Measurements from ENCODE around the gene OPN1LW.
"Not testable (repeated sequence)": the region's sequence is repeated elsewhere in the genome, so short reads cannot be mapped to it uniquely, and the experiment has no call there.

OPN1LW gene

DNA sequence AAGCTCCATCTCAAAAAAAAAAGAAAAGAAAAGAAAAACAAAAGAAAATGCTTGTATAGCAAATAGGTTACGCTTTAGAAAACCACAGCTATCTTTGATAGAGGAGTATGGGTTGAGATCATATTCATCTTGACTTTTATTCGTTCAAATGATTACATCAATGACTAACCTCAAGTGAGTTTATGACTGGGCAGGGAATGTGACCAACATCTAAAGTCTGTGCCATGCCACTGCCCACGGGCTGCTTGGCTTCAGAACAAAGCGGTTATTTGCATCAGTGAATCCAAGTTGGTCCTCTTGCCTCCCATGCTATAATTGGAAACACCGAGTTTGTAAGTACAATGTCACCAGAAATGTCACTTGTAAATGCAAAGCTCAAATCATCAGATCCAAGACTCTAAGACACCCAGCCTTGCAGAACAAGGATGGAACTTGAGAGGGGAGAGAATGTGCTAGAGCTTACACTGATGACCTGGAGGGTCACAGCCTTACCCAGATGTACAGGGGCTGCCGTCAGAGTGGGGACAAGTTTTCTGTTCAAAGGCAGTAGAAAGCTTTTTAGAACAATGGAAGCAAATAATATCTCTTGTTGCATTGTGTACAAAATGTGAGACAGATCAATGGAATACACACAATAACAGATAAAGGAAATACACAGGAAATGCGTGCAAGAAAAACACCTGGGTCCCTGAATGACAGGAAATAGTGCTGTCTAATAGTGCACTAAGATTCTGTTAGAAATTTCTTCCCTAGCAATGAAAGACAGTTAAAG is 8.4 kb upstream of the OPN1LW start:
- DNase-seq (ENCODE audit: low spot score), result no peak

DNA sequence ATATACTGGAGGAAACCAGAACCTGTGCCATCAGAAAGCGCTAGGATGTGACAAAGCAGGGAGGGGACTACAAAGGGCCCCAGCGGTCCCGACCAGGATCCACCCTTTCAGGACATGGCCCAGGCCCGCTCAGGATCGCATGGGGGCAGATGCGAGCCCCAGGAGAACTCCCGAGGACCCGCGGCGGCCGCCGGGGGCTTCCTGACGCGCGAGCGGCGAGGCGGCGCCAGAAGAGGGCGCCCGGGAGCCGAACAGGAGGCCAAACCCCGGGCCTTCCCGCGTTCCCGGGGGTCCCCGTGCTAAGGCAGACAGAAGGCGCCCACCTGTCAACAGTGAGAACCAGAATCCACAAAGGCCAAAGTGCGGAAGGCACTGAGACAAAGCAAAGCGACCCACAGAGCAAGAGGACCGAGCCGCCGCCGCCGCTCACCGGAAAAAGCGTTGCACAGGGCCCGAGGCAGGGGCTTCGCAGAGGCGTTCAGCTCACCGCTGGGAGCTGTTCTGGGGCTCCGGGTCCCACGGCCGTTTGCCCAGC is 7.3 kb upstream of the OPN1LW start:
- peak; percentile 90 for DNase-seq (ENCODE audit: low spot score)

DNA sequence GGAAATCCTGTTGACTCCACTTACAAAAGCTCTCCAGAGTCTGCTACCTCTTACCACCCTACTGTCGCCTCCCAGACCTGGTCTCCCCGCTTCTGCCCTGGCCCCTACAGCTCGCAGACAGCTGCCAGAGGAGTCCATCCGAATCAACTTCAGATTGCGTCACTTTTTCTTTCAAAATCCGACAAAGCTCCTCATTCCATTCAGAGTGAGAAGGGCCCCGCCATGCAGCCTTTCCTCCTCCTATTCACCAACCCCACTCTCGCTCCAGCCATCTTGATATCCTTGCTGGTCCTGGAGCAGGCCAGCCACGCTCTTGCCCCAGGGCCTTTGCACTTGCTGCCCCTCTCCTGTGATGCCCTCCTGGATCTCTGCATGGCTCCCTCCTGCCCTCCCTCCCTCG is 5.2 kb upstream of the OPN1LW start:
- no peak for DNase-seq (ENCODE audit: low spot score)

DNA sequence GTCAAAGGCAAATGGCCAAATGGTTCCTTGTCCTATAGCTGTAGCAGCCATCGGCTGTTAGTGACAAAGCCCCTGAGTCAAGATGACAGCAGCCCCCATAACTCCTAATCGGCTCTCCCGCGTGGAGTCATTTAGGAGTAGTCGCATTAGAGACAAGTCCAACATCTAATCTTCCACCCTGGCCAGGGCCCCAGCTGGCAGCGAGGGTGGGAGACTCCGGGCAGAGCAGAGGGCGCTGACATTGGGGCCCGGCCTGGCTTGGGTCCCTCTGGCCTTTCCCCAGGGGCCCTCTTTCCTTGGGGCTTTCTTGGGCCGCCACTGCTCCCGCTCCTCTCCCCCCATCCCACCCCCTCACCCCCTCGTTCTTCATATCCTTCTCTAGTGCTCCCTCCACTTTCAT is 3.8 kb upstream of the OPN1LW start:
- DNase-seq (ENCODE audit: low spot score), result no peak

DNA sequence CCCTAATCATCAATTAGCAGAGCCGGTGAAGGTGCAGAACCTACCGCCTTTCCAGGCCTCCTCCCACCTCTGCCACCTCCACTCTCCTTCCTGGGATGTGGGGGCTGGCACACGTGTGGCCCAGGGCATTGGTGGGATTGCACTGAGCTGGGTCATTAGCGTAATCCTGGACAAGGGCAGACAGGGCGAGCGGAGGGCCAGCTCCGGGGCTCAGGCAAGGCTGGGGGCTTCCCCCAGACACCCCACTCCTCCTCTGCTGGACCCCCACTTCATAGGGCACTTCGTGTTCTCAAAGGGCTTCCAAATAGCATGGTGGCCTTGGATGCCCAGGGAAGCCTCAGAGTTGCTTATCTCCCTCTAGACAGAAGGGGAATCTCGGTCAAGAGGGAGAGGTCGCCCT is 3.3 kb upstream of the OPN1LW start:
- DNase-seq (ENCODE audit: low spot score), result no peak

DNA sequence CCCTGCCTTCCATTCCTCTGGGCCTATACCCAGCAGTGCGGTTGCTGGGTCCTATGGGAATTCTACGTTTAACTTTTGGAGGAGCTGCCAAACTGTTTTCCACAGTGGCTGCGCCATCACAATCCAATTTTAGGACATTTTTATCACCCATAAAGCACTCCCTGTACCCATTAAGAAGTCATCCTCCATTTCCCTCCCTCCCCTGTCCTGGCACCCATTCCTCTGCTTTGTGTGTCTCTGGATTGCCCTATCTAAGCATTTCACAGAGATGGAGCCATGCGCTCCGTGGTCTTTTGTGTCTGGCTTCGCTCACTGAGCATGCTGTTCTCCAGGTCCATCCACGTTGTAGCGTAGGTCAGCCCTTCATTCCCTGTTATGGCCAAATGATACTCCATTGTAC is 1.7 kb upstream of the OPN1LW start:
- DNase-seq (ENCODE audit: low spot score), result no peak

DNA sequence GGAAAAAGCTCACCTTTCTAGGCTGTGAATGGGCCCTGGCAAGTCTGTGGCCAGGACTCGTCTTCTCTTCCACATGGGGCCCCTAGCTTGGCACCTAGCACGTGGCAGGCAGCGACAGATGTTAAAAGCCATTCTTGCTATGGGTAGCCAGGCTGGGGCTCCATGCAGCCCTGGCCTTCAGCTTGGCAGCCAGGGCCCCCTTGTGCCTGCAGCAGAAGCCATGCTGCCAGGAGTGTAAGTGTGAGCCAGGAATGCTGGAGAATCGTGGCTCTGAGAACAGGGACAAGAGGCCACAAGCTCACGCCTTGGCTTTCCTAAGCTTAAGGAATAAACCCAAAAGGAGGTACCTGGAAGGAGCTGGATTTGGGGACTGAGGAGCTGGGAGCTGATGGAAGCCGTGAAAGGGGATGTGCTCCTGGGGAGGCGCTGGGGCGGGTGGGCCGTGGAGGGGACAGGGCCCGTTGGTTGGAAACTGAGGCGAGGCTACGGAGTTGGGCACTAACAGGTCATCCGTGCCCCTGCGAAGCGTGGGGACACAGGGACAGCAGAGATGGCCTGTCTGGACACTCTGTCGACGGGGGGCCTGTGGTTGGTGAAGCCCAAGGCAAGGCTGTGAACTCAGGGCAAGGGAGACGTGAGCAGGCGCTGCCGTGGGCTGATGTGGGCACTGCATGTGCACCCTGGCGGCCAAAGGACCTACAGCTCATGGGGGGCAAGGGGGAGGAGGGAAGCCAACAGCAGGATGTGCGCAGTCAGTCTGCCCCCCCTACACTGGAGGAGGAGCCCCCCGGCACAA is 895 bp upstream of the OPN1LW start:
- no peak for DNase-seq (ENCODE audit: low spot score)

DNA sequence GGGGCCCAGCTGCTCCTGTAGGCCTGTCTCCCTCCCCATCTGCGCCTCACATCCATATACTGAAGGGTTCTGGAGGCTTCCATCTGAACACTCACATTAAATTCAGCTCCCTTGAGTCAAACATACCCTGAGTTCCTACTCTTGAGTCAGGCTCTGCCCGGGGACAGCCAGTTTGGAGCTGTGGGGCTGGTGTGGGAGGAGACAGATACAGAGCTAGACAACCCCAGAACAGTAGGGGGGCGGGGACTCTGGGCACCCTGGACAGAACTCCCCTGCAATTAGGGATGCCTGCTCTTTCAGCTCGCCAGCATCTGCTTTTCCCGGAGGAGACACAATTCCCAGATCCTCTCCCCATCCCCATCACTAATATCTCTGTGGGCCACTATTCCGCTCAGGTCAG is 7.0 kb downstream of the OPN1LW start:
- not testable (repeated sequence) for DNase-seq (ENCODE audit: low spot score)

DNA sequence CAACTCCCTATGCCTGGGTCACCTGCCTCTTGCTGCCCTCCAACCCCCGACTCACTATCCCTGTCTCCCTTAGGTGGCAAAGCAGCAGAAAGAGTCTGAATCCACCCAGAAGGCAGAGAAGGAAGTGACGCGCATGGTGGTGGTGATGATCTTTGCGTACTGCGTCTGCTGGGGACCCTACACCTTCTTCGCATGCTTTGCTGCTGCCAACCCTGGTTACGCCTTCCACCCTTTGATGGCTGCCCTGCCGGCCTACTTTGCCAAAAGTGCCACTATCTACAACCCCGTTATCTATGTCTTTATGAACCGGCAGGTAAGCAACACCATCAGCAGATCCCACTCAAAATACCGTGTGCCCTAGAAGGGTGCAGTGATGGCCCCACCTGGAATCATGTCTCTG is 12.2 kb downstream of the OPN1LW start:
- DNase-seq (ENCODE audit: low spot score), result not testable (repeated sequence)

DNA sequence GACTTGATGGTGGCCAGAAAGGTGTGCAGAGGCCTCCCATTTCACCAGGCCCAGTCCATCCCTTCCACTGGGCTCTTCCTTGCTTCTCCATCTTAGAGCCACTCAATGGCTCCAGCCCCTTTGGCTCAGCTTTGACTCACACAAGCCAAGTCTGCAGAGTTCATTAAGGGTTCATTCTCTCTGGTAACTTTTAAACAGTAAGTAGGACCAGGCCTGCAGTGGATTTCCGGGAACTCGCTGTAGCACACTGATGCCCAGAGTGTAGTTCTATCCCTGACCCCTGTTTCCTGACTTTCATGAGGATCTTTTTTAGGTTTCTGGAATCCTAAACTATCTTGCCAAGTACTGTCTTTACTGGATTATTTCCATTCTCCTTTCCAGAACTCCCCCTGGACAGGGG is 13.2 kb downstream of the OPN1LW start:
- not testable (repeated sequence) for DNase-seq (ENCODE audit: low spot score)

DNA sequence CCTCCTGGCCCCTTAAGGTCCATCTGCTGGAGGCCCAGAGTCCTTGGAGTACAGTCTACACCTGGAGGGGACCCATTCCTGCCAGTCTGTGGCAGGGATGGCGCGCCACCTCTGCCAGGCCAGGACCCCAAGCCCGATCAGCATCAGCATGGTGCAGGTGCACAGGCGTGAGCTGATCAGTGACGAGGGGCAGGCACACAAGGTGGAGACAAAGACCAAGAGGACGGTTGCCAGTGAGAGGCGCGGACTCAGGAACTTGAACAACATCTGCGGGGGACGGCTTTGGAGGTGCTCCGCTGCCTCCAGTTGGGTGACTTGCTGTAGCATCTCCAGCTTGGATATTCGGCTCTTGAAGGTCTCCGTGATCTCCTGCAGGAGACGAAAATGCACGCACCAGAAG is 15.3 kb downstream of the OPN1LW start:
- DNase-seq (ENCODE audit: low spot score), result not testable (repeated sequence)

DNA sequence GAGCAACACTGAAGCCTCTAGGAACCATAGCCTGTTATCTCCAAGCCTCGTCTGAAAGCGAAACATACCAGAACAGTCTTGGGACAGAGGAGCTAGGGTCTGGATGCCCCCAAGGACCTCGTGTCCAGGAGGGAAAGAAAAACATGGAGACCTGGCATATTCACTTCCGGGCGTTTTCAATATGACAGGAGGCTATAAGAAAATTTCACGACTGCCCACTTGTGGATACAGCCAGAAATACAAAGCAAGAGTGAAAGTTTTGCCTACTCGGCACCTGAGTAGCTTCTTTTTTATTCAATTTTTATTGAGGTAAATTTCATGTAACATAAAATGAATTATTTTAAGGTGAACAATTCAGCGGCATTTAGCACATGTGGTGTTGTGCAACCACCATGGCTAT is 20.9 kb downstream of the OPN1LW start:
- DNase-seq (ENCODE audit: low spot score), result not testable (repeated sequence)

DNA sequence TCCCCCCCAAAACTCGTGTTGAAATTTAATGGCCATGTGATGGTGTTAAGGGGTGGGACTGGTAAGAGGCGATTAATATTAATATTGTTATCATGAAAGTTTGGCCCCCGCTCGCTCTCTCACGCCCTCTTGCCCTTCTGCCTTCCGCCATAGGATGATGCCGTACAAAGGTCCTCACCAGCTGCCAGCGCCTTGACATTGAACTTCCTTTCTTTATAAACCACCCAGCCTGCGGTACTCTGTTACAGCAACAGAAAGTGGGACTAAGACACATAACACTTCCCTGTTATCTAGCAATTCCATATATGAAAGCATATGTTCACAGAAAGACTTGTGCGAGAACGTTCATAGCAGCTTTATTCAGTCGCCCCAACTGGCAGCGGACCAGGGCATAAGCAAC is 24.3 kb downstream of the OPN1LW start:
- not testable (repeated sequence) for DNase-seq (ENCODE audit: low spot score)

DNA sequence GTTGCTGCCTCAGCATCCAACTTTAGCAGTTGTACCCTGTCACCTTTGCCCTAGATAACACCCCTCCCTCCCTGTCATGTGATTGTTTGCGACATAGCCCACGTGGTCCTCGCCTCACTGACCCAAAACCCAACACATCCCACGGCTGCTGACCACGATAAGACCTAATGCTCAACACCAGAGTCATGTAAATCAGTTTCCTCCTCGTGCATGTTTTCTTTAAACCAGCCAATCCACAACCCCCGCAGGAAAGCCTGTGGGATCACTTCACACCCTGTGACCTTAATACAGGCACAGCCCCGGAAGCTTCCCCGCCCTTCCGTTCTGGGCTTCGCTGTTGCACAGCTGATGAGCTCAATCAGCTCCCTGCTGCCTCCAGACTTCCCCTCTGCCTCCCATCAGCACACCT is 28.5 kb downstream of the OPN1LW start:
- not testable (repeated sequence) for DNase-seq (ENCODE audit: low spot score)

DNA sequence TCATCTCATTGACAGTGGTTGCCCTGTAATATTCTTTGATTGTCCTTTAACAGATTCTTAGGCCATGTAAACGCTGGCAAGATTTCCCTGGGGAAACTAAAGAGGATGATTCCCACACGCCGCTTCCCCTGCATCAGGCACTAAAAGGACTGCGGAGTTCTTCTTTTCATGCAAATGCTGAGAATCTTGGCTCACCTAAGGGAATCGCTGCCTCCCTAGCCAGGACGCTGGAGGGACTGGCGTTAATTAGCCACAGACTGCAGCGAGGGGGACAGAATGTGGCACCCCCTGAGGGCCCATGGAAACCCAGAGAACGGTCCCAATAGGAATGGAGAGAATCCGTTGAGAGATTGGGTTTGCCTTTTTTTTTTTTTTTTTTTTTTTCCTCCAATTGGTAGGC is 30.3 kb downstream of the OPN1LW start:
- not testable (repeated sequence) for DNase-seq (ENCODE audit: low spot score)

DNA sequence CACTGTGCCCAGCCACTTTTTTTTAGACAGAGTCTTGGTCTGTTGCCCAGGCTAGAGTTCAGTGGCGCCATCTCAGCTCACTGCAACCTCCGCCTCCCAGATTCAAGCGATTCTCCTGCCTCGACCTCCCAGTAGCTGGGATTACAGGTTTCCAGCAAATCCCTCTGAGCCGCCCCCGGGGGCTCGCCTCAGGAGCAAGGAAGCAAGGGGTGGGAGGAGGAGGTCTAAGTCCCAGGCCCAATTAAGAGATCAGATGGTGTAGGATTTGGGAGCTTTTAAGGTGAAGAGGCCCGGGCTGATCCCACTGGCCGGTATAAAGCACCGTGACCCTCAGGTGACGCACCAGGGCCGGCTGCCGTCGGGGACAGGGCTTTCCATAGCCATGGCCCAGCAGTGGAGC is 38.3 kb downstream of the OPN1LW start, which contains the start of gene OPN1MW:
Gene OPN1MW, plus strand, starts transcription at position 301 of the 400 bp plus-strand sequence. Its CDS starts 82 bp downstream, at position 383.
- not testable (repeated sequence) for DNase-seq (ENCODE audit: low spot score)

DNA sequence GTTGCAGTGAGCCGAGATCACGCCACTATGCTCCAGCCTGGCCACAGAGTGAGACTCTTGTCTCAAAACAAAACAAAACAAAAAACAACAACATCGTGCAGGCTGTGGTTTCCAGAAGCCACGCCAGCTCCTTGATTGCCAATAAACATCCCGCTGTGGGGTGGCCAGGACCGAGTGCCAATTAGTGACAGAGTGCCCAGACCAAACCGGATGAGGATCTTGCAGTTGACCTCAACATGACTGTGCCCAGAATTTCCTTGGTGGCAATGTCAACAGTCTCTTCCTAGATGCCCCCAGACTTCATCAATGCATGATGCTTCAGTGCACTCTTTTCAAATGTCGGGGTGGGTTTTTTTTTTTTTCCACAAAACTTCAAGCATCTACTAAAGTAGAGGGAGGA is 39.8 kb downstream of the OPN1LW start:
- DNase-seq (ENCODE audit: low spot score), result not testable (repeated sequence)

DNA sequence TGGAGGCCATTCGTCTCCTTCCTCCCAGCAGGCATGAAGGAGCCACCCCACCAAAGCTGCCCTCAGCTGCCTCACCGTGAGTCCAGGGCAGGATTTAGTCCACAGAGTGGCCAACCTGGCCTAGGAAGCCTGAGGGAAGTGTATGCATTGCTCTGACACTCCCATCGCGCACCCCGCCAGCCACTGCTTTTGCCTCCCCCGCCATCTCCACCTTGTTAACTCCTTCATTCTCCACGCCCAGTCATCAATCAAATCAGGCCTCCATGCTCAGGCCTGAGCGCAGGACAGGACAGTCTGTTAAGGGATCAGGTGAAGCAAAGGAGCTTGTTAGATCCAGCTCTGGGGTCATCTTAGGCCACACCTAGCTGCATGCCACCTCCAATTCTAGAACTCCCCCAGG is 48.8 kb downstream of the OPN1LW start:
- DNase-seq (ENCODE audit: low spot score), result not testable (repeated sequence)

DNA sequence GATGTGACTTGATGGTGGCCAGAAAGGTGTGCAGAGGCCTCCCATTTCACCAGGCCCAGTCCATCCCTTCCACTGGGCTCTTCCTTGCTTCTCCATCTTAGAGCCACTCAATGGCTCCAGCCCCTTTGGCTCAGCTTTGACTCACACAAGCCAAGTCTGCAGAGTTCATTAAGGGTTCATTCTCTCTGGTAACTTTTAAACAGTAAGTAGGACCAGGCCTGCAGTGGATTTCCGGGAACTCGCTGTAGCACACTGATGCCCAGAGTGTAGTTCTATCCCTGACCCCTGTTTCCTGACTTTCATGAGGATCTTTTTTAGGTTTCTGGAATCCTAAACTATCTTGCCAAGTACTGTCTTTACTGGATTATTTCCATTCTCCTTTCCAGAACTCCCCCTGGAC is 50.3 kb downstream of the OPN1LW start:
- not testable (repeated sequence) for DNase-seq (ENCODE audit: low spot score)

DNA sequence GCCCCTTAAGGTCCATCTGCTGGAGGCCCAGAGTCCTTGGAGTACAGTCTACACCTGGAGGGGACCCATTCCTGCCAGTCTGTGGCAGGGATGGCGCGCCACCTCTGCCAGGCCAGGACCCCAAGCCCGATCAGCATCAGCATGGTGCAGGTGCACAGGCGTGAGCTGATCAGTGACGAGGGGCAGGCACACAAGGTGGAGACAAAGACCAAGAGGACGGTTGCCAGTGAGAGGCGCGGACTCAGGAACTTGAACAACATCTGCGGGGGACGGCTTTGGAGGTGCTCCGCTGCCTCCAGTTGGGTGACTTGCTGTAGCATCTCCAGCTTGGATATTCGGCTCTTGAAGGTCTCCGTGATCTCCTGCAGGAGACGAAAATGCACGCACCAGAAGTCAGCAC is 52.4 kb downstream of the OPN1LW start:
- DNase-seq (ENCODE audit: low spot score), result not testable (repeated sequence)

All from D341Med (cell line).